Measurements from ENCODE around the gene ZNF492.
"Not testable (repeated sequence)": the region's sequence is repeated elsewhere in the genome, so short reads cannot be mapped to it uniquely, and the experiment has no call there.

The ZNF492 gene

GRCh38 chr19:22633706-22634449, at the start of gene ZNF492:
TSS of gene ZNF492 (plus strand) at chr19:22634324. CDS start at chr19:22653400, 19,076 bp downstream.
- not testable (repeated sequence) for H3K4me1 ChIP-seq (ENCODE audit: low read depth, poor library complexity, severe bottlenecking); H3K4me3 ChIP-seq (IDR thresholded peaks at IDR 0.05; ENCODE audit: insufficient read depth, low read depth, low read length); H2AFZ ChIP-seq (ENCODE audit: low read depth); H3K4me2 ChIP-seq; H4K20me1 ChIP-seq (ENCODE audit: insufficient read depth); H3K27ac ChIP-seq; H3K79me2 ChIP-seq (ENCODE audit: insufficient read depth, low read depth); H3K9ac ChIP-seq; H3K36me3 ChIP-seq (ENCODE audit: insufficient read depth); H3K27me3 ChIP-seq (ENCODE audit: insufficient read depth, low read depth)

GRCh38 chr19:22595422-22595821, 38.7 kb upstream of the ZNF492 start:
- H3K4me1 ChIP-seq (ENCODE audit: low read depth, poor library complexity, severe bottlenecking): no peaks in the 10 kb centered on the region
- H2AFZ ChIP-seq (ENCODE audit: low read depth): no peak overlapping the region
- no peak overlapping the region for H3K4me3 ChIP-seq (IDR thresholded peaks at IDR 0.05; ENCODE audit: insufficient read depth, low read depth, low read length)
- H3K27me3 ChIP-seq (ENCODE audit: insufficient read depth, low read depth): no peaks in the 10 kb centered on the region
- H4K20me1 ChIP-seq (ENCODE audit: insufficient read depth): no peaks in the 10 kb centered on the region
- H3K9ac ChIP-seq: no peak overlapping the region
- TF ChIP-seq CTCF (conservative IDR thresholded peaks at IDR 0.05; ENCODE audit: low read depth, low read length): no peak
- H3K27ac ChIP-seq: no peak overlapping the region
- H3K36me3 ChIP-seq (ENCODE audit: insufficient read depth): no peaks in the 10 kb centered on the region
- H3K79me2 ChIP-seq (ENCODE audit: insufficient read depth, low read depth): no peaks in the 10 kb centered on the region
- H3K4me2 ChIP-seq: no peak overlapping the region

- Histone ChIP-seq H3K27ac (no peak overlapping the region), H3K4me1 (ENCODE audit: low read depth, poor library complexity, severe bottlenecking) (no peaks in the 10 kb centered on the region), H2AFZ (ENCODE audit: low read depth) (no peak overlapping the region), H3K27me3 (ENCODE audit: insufficient read depth, low read depth) (no peaks in the 10 kb centered on the region), H3K79me2 (ENCODE audit: insufficient read depth, low read depth) (no peaks in the 10 kb centered on the region), H3K4me2 (no peak overlapping the region), H3K36me3 (ENCODE audit: insufficient read depth) (no peaks in the 10 kb centered on the region), H3K9ac (no peak overlapping the region), H3K4me3 (IDR thresholded peaks at IDR 0.05; ENCODE audit: insufficient read depth, low read depth, low read length) (no peak overlapping the region), H4K20me1 (ENCODE audit: insufficient read depth) (no peaks in the 10 kb centered on the region)
- TF ChIP-seq CTCF (conservative IDR thresholded peaks at IDR 0.05; ENCODE audit: low read depth, low read length): no peak
These were observed 38.2 kb upstream of the ZNF492 start for GRCh38 chr19:22595918-22596341.

GRCh38 chr19:22600690-22601648, 33.2 kb upstream of the ZNF492 start:
- no peaks in the 10 kb centered on the region for H4K20me1 ChIP-seq (ENCODE audit: insufficient read depth)
- H3K27me3 ChIP-seq (ENCODE audit: insufficient read depth, low read depth): no peaks in the 10 kb centered on the region
- H3K4me2 ChIP-seq: no peak overlapping the region
- no peak overlapping the region for H3K27ac ChIP-seq
- H3K79me2 ChIP-seq (ENCODE audit: insufficient read depth, low read depth): no peaks in the 10 kb centered on the region
- H2AFZ ChIP-seq (ENCODE audit: low read depth): no peak overlapping the region
- TF ChIP-seq CTCF (conservative IDR thresholded peaks at IDR 0.05; ENCODE audit: low read depth, low read length): no peak
- H3K4me1 ChIP-seq (ENCODE audit: low read depth, poor library complexity, severe bottlenecking): no peaks in the 10 kb centered on the region
- no peaks in the 10 kb centered on the region for H3K36me3 ChIP-seq (ENCODE audit: insufficient read depth)
- no peak overlapping the region for H3K9ac ChIP-seq
- H3K4me3 ChIP-seq (IDR thresholded peaks at IDR 0.05; ENCODE audit: insufficient read depth, low read depth, low read length): no peak overlapping the region
